Iris pigment epithelial cell (primary cell): ENCODE results near the gene TRMT61B.

Source experiments
- DNase-seq: peaks from one replicate; pipeline ENCODE4 v3.0.0-alpha.2; 2011; ENCODE audit warnings: low read depth

Gene TRMT61B

GRCh38 chr2:28870146-28870891 is at the start of gene TRMT61B:
TRMT61B (minus strand) TSS chr2:28870309; CDS start chr2:28870277, 32 bp downstream.
- peak; percentile 95 for DNase-seq

GRCh38 chr2:28915939-28916338 is 45.8 kb upstream of the TRMT61B start:
- peak; percentile 81 for DNase-seq

- no peak for DNase-seq
Measured at GRCh38 chr2:28909655-28910353, 39.7 kb upstream of the TRMT61B start.

- DNase-seq: no peak
Measured at GRCh38 chr2:28908172-28908571, 38.1 kb upstream of the TRMT61B start.

GRCh38 chr2:28906821-28907220 is 36.7 kb upstream of the TRMT61B start:
- no peak for DNase-seq

GRCh38 chr2:28906376-28906775 is 36.3 kb upstream of the TRMT61B start:
- DNase-seq: peak; percentile 73

- no peak for DNase-seq
Measured at GRCh38 chr2:28905533-28905932, 35.4 kb upstream of the TRMT61B start.

GRCh38 chr2:28904802-28905457 is 34.8 kb upstream of the TRMT61B start:
- no peak for DNase-seq

GRCh38 chr2:28904295-28904694 is 34.2 kb upstream of the TRMT61B start:
- DNase-seq: peak; percentile 74

- no peak for DNase-seq
Measured at GRCh38 chr2:28902584-28902983, 32.5 kb upstream of the TRMT61B start.

GRCh38 chr2:28901841-28902240 is 31.7 kb upstream of the TRMT61B start:
- DNase-seq: no peak

GRCh38 chr2:28901202-28901601 is 31.1 kb upstream of the TRMT61B start:
- no peak for DNase-seq

- no peak for DNase-seq
Measured at GRCh38 chr2:28898048-28898447, 27.9 kb upstream of the TRMT61B start.

- DNase-seq: peak; percentile 47
Measured at GRCh38 chr2:28896906-28897305, 26.8 kb upstream of the TRMT61B start.

- peak; percentile 65 for DNase-seq
Measured at GRCh38 chr2:28895189-28895893, 25.2 kb upstream of the TRMT61B start.

GRCh38 chr2:28894470-28895188 is 24.5 kb upstream of the TRMT61B start, which contains the start of gene WDR43:
WDR43 (plus strand) TSS chr2:28894667; CDS start chr2:28894699, 32 bp downstream.
- DNase-seq: peak; percentile 100

- no peak for DNase-seq
Measured at GRCh38 chr2:28893488-28893887, 23.4 kb upstream of the TRMT61B start.

GRCh38 chr2:28880193-28880592 is 10.1 kb upstream of the TRMT61B start:
- DNase-seq: no peak

- no peak for DNase-seq
Measured at GRCh38 chr2:28871620-28872019, 1.5 kb upstream of the TRMT61B start.

- DNase-seq: peak; percentile 35
Measured at GRCh38 chr2:28869494-28870145, 489 bp downstream of the TRMT61B start.

GRCh38 chr2:28868611-28869010 is 1.5 kb downstream of the TRMT61B start:
- no peak for DNase-seq
